Neural cell (in vitro differentiated cells): ENCODE results near the gene XIAP.

Experiments
- CTCF ChIP-seq: fragments of 450-650 bp; IDR thresholded peaks from 2 replicates; pipeline ENCODE4 v1.5.1; 2014; ENCODE audit warnings: antibody characterized with exemption, mild to moderate bottlenecking, moderate library complexity; ENCODE audit not compliant: poor library complexity, severe bottlenecking
- EP300 ChIP-seq: fragments of 450-650 bp; conservative IDR thresholded peaks from 2 replicates; pipeline ENCODE4 v1.6.1; 2014; ENCODE audit warnings: antibody characterized with exemption, mild to moderate bottlenecking, moderate library complexity; ENCODE audit not compliant: poor library complexity, severe bottlenecking
- EZH2 ChIP-seq: fragments of 200-600, 300-800 bp; shearing (Covaris generic), sonication (generic); IDR thresholded peaks from 2 replicates; pipeline ENCODE4 v1.6.1; 2014; ENCODE audit warnings: antibody characterized with exemption, low read length, borderline replicate concordance, mild to moderate bottlenecking; ENCODE audit not compliant: insufficient read depth, poor library complexity, severe bottlenecking
- POLR2AphosphoS5 ChIP-seq: IDR thresholded peaks from 2 replicates; pipeline ENCODE4 v1.6.1; 2012
- REST ChIP-seq: IDR thresholded peaks from 2 replicates; pipeline ENCODE4 v1.6.1; 2012; ENCODE audit warnings: borderline replicate concordance

GRCh38 chrX:123817288-123817894 lies 42.5 kb upstream of the XIAP start:
- TF ChIP-seq POLR2AphosphoS5 (no peak), EP300 (no peak), CTCF (no peak), REST (no peak), EZH2 (no peak)
